A673 (cell line): ENCODE data around the gene COL5A2. TPM values are rescaled to one million over a fixed set of nuclear protein-coding genes. Genes with fewer than 3 reads are reported as not detected.

Source experiments
- BruUV-seq: library from RNA; stranded (reverse); fragments of 400-500 nt; replicated peaks from 2 replicates; lab custom pipeline; 2021; lab: Mats Ljungman, UMichigan
- CTCF ChIA-PET: fragments of 300-600 bp; sonication (Branson Sonifier 250); formaldehyde crosslinking; loops from one replicate; lab custom pipeline; 2022; ENCODE audit warnings: antibody characterized with exemption; lab: Charles Lee
- POLR2A ChIA-PET: fragments of 300-600 bp; sonication (Branson Sonifier 250); formaldehyde crosslinking; loops from one replicate; lab custom pipeline; 2022; ENCODE audit warnings: antibody characterized with exemption; ENCODE audit not compliant: low non-redundant PET; lab: Charles Lee
- DNase-seq: peaks from one replicate; pipeline ENCODE4 v3.0.0-alpha.2; 2015; ENCODE audit warnings: low spot score
- H3K27ac ChIP-seq: fragments of 200-600 bp; sonication (generic); 2 replicates; pipeline ENCODE4 v1.5.1; 2016; ENCODE audit warnings: mixed run types, low read depth, mild to moderate bottlenecking, mixed read lengths, antibody characterized with exemption, low read length; ENCODE audit not compliant: poor library complexity, severe bottlenecking
- H3K27me3 ChIP-seq: fragments of 200-600 bp; sonication (generic); replicated peaks from 2 replicates; pipeline ENCODE4 v1.6.1; 2017; ENCODE audit warnings: mixed run types, low read depth, mild to moderate bottlenecking, mixed read lengths, antibody characterized with exemption, low read length; ENCODE audit not compliant: insufficient read depth, poor library complexity
- H3K36me3 ChIP-seq: fragments of 200-600 bp; sonication (generic); 2 replicates; pipeline ENCODE4 v1.6.1; 2016; ENCODE audit warnings: mixed run types, mild to moderate bottlenecking, mixed read lengths, antibody characterized with exemption, low read length; ENCODE audit not compliant: insufficient read depth, poor library complexity, severe bottlenecking
- H3K4me1 ChIP-seq: fragments of 200-600 bp; sonication (generic); 2 replicates; pipeline ENCODE4 v1.6.1; 2017; ENCODE audit warnings: mixed run types, mild to moderate bottlenecking, mixed read lengths, antibody characterized with exemption, low read length; ENCODE audit not compliant: insufficient read depth, poor library complexity, severe bottlenecking
- H3K4me3 ChIP-seq: fragments of 200-600 bp; sonication (generic); 2 replicates; pipeline ENCODE4 v1.5.1; 2016; ENCODE audit warnings: low read depth, mixed run types, mild to moderate bottlenecking, mixed read lengths, low read length; ENCODE audit not compliant: poor library complexity, severe bottlenecking
- H3K9me3 ChIP-seq: fragments of 200-600 bp; sonication (generic); 2 replicates; pipeline ENCODE4 v1.6.1; 2016; ENCODE audit warnings: mixed run types, low read depth, mild to moderate bottlenecking, mixed read lengths, antibody characterized with exemption, low read length; ENCODE audit not compliant: poor library complexity, severe bottlenecking
- CTCF ChIP-seq: fragments of 300-800, 200-600 bp; sonication (generic); conservative IDR thresholded peaks from 2 replicates; pipeline ENCODE4 v1.5.1; 2017; ENCODE audit warnings: low read depth, mild to moderate bottlenecking, antibody characterized with exemption, low read length, moderate library complexity, mixed read lengths
- EZH2 ChIP-seq: fragments of 200-600 bp; sonication (generic); IDR thresholded peaks from 2 replicates; pipeline ENCODE4 v1.6.1; 2017; ENCODE audit warnings: borderline replicate concordance, low read depth, mild to moderate bottlenecking, mixed read lengths, antibody characterized with exemption, low read length; ENCODE audit not compliant: poor library complexity, severe bottlenecking
- intact Hi-C: fragments of 100-400 bp; cut with micrococcal nuclease; formaldehyde crosslinking; loops from one replicate; pipeline ENCODE4 v1.10.0; 2022; ENCODE audit not compliant: unreplicated experiment
- total RNA-seq: library from RNA; stranded (reverse); gene quantifications from 2 replicates; pipeline ENCODE4 v1.2.3, GENCODE V29; 2021

The COL5A2 gene
- total RNA-seq, 1 experiment from 2014 or later, result 92.2 TPM

GRCh38 chr2:189192766-189193165 is 13.2 kb upstream of the COL5A2 start:
- DNase-seq, result no peak
- POLR2A ChIA-PET, result no interaction called here
- Histone ChIP-seq H3K9me3 (no peaks in the 10 kb centered on the region), H3K36me3 (no peaks in the 10 kb centered on the region), H3K27me3 (no peaks in the 10 kb centered on the region), H3K27ac (no peak overlapping the region), H3K4me3 (no peak overlapping the region), H3K4me1 (no peaks in the 10 kb centered on the region)
- intact Hi-C loops, result no loop called here
- CTCF ChIA-PET, result no interaction called here
- TF ChIP-seq EZH2, result no peak
- TF ChIP-seq CTCF, result no peak
- BruUV-seq, result no TSS peak

DNA sequence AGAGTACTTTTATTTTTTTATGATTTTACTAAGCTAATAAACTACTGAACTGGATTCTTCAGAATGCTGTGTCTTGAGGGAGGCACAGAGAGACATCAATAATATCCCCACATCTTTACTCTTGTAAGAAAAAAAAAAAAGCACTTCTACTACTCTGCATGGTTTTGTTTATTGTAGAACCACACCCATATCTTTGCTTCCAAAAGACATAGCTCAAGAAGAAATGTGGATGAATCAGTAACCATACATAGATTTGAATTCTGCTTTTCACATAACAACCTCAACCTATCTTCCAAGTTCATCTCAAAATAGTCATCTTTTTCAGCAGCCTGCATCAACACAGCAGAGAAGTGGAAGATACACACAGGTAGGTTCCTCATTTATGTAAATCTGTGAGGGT is 12.2 kb upstream of the COL5A2 start:
- Histone ChIP-seq H3K36me3 (no peaks in the 10 kb centered on the region), H3K27me3 (no peaks in the 10 kb centered on the region), H3K9me3 (no peaks in the 10 kb centered on the region), H3K4me3 (no peak overlapping the region), H3K4me1 (peaks cover 3% of the 10 kb centered on the region), H3K27ac (no peak overlapping the region)
- CTCF ChIA-PET, result no interaction called here
- POLR2A ChIA-PET, result no interaction called here
- TF ChIP-seq EZH2 (no peak), CTCF (no peak)
- BruUV-seq, result no TSS peak
- no peak for DNase-seq
- intact Hi-C loops, result no loop called here

GRCh38 chr2:189190685-189191084 is 11.1 kb upstream of the COL5A2 start:
- no peaks in the 10 kb centered on the region for H3K27me3 ChIP-seq
- TF ChIP-seq CTCF, result no peak
- no peak for TF ChIP-seq EZH2
- H3K27ac ChIP-seq, result no peak overlapping the region
- POLR2A ChIA-PET, result no interaction called here
- CTCF ChIA-PET, result no interaction called here
- H3K36me3 ChIP-seq, result no peaks in the 10 kb centered on the region
- no peaks in the 10 kb centered on the region for H3K9me3 ChIP-seq
- H3K4me1 ChIP-seq, result peaks cover 8% of the 10 kb centered on the region
- H3K4me3 ChIP-seq, result no peak overlapping the region
- no TSS peak for BruUV-seq
- intact Hi-C loops, result no loop called here
- no peak for DNase-seq
